TTC549 (cell line): ENCODE results near the gene SASH1.

Experiments
- FAIRE-seq: peaks from 2 replicates; lab custom pipeline; 2012; peaks lifted over from hg19 to GRCh38; lab: Jason Lieb, UNC

The SASH1 gene

GRCh38 chr6:148500402-148500801, 157.8 kb downstream of the SASH1 start:
- no peak for FAIRE-seq

- no peak for FAIRE-seq
Observed at GRCh38 chr6:148501178-148501590, 158.5 kb downstream of the SASH1 start.

GRCh38 chr6:148502083-148502772, 159.6 kb downstream of the SASH1 start:
- FAIRE-seq, result no peak

- no peak for FAIRE-seq
Observed at GRCh38 chr6:148502773-148503135, 160.1 kb downstream of the SASH1 start.

GRCh38 chr6:148503703-148504102, 161.1 kb downstream of the SASH1 start:
- no peak for FAIRE-seq

- FAIRE-seq, result no peak
Observed at GRCh38 chr6:148507774-148508173, 165.1 kb downstream of the SASH1 start.

GRCh38 chr6:148508401-148509041, 165.9 kb downstream of the SASH1 start:
- FAIRE-seq, result no peak

GRCh38 chr6:148509119-148509799, 166.6 kb downstream of the SASH1 start:
- no peak for FAIRE-seq

GRCh38 chr6:148509800-148510581, 167.4 kb downstream of the SASH1 start:
- no peak for FAIRE-seq

- no peak for FAIRE-seq
Observed at GRCh38 chr6:148513145-148514071, 170.8 kb downstream of the SASH1 start.

- no peak for FAIRE-seq
Observed at GRCh38 chr6:148514091-148514845, 171.6 kb downstream of the SASH1 start.

- no peak for FAIRE-seq
Observed at GRCh38 chr6:148516217-148516616, 173.6 kb downstream of the SASH1 start.

- FAIRE-seq, result no peak
Observed at GRCh38 chr6:148516617-148517016, 174.0 kb downstream of the SASH1 start.

GRCh38 chr6:148517470-148517869, 174.8 kb downstream of the SASH1 start:
- FAIRE-seq, result no peak

- no peak for FAIRE-seq
Observed at GRCh38 chr6:148518511-148519156, 176.0 kb downstream of the SASH1 start.

- no peak for FAIRE-seq
Observed at GRCh38 chr6:148520109-148520841, 177.6 kb downstream of the SASH1 start.

- FAIRE-seq, result no peak
Observed at GRCh38 chr6:148521158-148521557, 178.5 kb downstream of the SASH1 start.

- no peak for FAIRE-seq
Observed at GRCh38 chr6:148521586-148521985, 178.9 kb downstream of the SASH1 start.

- no peak for FAIRE-seq
Observed at GRCh38 chr6:148523048-148523447, 180.4 kb downstream of the SASH1 start.

- FAIRE-seq, result no peak
Observed at GRCh38 chr6:148523551-148523950, 180.9 kb downstream of the SASH1 start.
